Measurements from ENCODE around the gene METTL25.

DNA sequence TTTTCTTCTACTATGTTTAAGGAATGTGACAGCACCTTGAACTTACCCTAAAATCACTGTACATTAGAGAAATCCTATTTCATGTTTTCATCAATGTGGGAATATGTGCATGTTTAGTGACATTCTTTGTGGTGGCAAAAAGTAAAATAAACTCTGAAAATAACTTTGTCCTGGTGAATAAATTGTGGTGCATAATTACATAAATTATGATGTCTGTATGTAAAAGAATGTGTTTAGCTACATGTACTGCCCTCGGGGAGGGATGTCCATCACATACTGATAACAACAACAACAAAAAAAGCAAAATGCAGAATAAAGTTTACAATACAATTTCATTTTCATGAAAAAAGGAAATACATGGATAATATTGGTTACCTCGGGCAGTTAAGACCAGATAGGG, 157.3 kb downstream of the METTL25 start:
- TF ChIP-seq POLR2A (IDR thresholded peaks at IDR 0.05; ENCODE audit: low read length) (no peak), GATA1 (IDR thresholded peaks at IDR 0.05; ENCODE audit: low read depth, low read length) (no peak)
